HFFc6 (cell line): ENCODE results near the gene PRAME. TPM values are rescaled to one million over a fixed set of nuclear protein-coding genes. Genes with fewer than 3 reads are reported as not detected.

ENCODE experiments used
- DNase-seq: peaks from one replicate; pipeline ENCODE4 v3.0.0-alpha.2; 2018
- H3K27ac Mint-ChIP-seq: 2 replicates; pipeline ENCODE4 v1.8.0; 2020; ENCODE audit warnings: mild to moderate bottlenecking, mixed read lengths
- H3K27me3 Mint-ChIP-seq: 2 replicates; pipeline ENCODE4 v1.8.0; 2021; ENCODE audit warnings: mild to moderate bottlenecking, moderate library complexity, mixed read lengths; ENCODE audit not compliant: insufficient read depth
- H3K36me3 Mint-ChIP-seq: 2 replicates; pipeline ENCODE4 v1.8.0; 2021; ENCODE audit warnings: low read depth, mixed read lengths
- H3K4me1 Mint-ChIP-seq: 2 replicates; pipeline ENCODE4 v1.8.0; 2020; ENCODE audit warnings: low read depth, mixed read lengths
- H3K4me3 Mint-ChIP-seq: 2 replicates; pipeline ENCODE4 v1.8.0; 2020; ENCODE audit warnings: mild to moderate bottlenecking, moderate library complexity, mixed read lengths
- H3K9me3 Mint-ChIP-seq: 2 replicates; pipeline ENCODE4 v1.8.0; 2020; ENCODE audit warnings: mild to moderate bottlenecking, mixed read lengths
- CTCF ChIP-seq: fragments of 200-600 bp; sonication (generic); IDR thresholded peaks from 2 replicates; pipeline ENCODE4 v1.5.0; 2021; ENCODE audit warnings: antibody characterized with exemption, mild to moderate bottlenecking
- total RNA-seq, 6 experiments: library from RNA; stranded (reverse); fragmentation: NEBNext Ultra II Directional; extraction: Animal tissue kit (Norgen Biotek cat#: 25700); gene quantifications; 2 replicates in 1 of 6; 3 replicates in 5 of 6; pipeline ENCODE4 v1.2.3, GENCODE V29; 2021

The PRAME gene
- total RNA-seq, 6 experiments from 2014 or later: not detected

GRCh38 chr22:22507743-22508273 lies 51.3 kb downstream of the PRAME start:
- peak overlapping the region; percentile 30; the same call in 1 of the 2 replicates for H3K4me3 Mint-ChIP-seq
- H3K27me3 Mint-ChIP-seq: no peaks in the 10 kb centered on the region

GRCh38 chr22:22506736-22507135 lies 52.3 kb downstream of the PRAME start:
- no peaks in the 10 kb centered on the region for H3K4me1 Mint-ChIP-seq
- no peak overlapping the region for H3K4me3 Mint-ChIP-seq
- H3K9me3 Mint-ChIP-seq: peaks cover 30% of the 10 kb centered on the region
- no peak for TF ChIP-seq CTCF
- H3K27ac Mint-ChIP-seq: no peak overlapping the region
- H3K27me3 Mint-ChIP-seq: no peaks in the 10 kb centered on the region
- no peak for DNase-seq
- peaks cover 16% of the 10 kb centered on the region; the same call in 1 of the 2 replicates for H3K36me3 Mint-ChIP-seq

More at GRCh38 chr22:22507743-22508273, 51.3 kb downstream of the PRAME start:
- Mint-ChIP-seq H3K9me3 (peaks cover 31% of the 10 kb centered on the region), H3K4me1 (no peaks in the 10 kb centered on the region), H3K27ac (no peak overlapping the region), H3K36me3 (peaks cover 16% of the 10 kb centered on the region; the same call in 1 of the 2 replicates)
- TF ChIP-seq CTCF: no peak
- DNase-seq: no peak

GRCh38 chr22:22498267-22498666 lies 60.8 kb downstream of the PRAME start:
- DNase-seq: no peak
- Mint-ChIP-seq H3K4me1 (no peaks in the 10 kb centered on the region), H3K27me3 (no peaks in the 10 kb centered on the region), H3K9me3 (peaks cover 13% of the 10 kb centered on the region), H3K27ac (no peak overlapping the region), H3K36me3 (no peaks in the 10 kb centered on the region), H3K4me3 (no peak overlapping the region)
- no peak for TF ChIP-seq CTCF

Other genes starting within 250 kb of the PRAME start
- under 1 TPM; 0.14 to 0.48 (median 0.35) TPM for gene ZNF280B, start 50.5 kb downstream of the PRAME start, total RNA-seq
- gene ZNF280A, start 39.0 kb downstream of the PRAME start, total RNA-seq: under 1 TPM in 1 of 6 experiments, not detected in 5; 0.08 TPM
- gene GGTLC2, start 85.3 kb upstream of the PRAME start, total RNA-seq: not detected